ENCODE measurements around the gene IQCB1. TPM values are rescaled to one million over a fixed set of nuclear protein-coding genes. Genes with fewer than 3 reads are reported as not detected.

The IQCB1 gene
- total and polyA plus RNA-seq, 10 of the 15 experiments (the other 5 are each of a cell fraction or from before 2014, with no cell fraction given): 36.0 to 69.4 (median 48.9) TPM

DNA sequence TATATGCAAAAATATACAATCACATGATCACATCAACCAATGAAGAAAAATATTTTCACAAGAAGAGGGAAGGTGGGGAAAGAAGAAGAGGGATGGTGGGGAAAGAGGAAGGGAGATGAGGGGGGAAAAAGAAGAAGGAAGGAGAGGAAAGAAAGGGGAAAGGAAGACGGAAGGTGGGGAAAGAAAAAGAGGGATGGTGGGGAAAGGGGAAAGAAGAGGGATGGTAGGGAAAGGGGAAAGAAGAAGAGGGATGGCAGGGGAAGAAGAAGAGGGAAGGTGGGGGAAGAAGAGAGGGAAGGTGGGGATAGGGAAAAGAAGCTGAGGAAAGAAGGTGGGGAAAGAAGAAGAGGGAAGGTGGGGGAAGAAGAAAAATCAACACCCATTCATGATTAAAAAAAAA lies 82.1 kb downstream of the IQCB1 start:
- FAIRE-seq (no peak), ATAC-seq (no peak), DNase-seq (ENCODE audit: low read depth, low spot score) (no peak)
- Histone ChIP-seq H3K4me3 (no peak overlapping the region), H3K4me2 (ENCODE audit: control insufficient read depth, insufficient read depth) (no peak overlapping the region), H3K27ac (ENCODE audit: control insufficient read depth, insufficient read depth) (no peak overlapping the region), H4K20me1 (ENCODE audit: control insufficient read depth, insufficient read depth) (no peaks in the 10 kb centered on the region), H3K79me2 (ENCODE audit: control insufficient read depth, insufficient read depth, low read length) (peaks cover 21% of the 10 kb centered on the region), H3K36me3 (ENCODE audit: control insufficient read depth in 2 of 2, insufficient read depth in 2 of 2, low read length in 1 of 2) (no peaks in the 10 kb centered on the region), H3K4me1 (ENCODE audit: control insufficient read depth, insufficient read depth, low read length) (no peaks in the 10 kb centered on the region), H2AFZ (ENCODE audit: control insufficient read depth, low read depth, low read length) (no peak overlapping the region), H3K27me3 (replicated peaks in 1 of 2; ENCODE audit: control insufficient read depth in 2 of 2, insufficient read depth in 2 of 2, low read length in 1 of 2) (no peaks in the 10 kb centered on the region; a peak in 1 of 4 replicates), H3K9me3 (replicated peaks; ENCODE audit: control insufficient read depth, insufficient read depth, low read length) (no peaks in the 10 kb centered on the region), H3K9ac (ENCODE audit: control insufficient read depth, insufficient read depth, low read length) (no peak overlapping the region)
- in situ Hi-C loops (cut with MboI): no loop called here
- BruUV-seq (replicated peaks): no TSS peak
- WGBS (ENCODE audit: insufficient coverage, insufficient replicate concordance, low lambda C conversion rate, missing lambda C conversion rate): 67% methylated on average over 1 of the region's 1 CpG
- ChIA-PET RAD21 (ENCODE audit: unreplicated experiment) (no interaction called here), CTCF (no interaction called here), POLR2A (interaction anchor here (0.7 kb wide), 1 partner anchor 204 kb away, joined by 3 read pairs; no protein-coding TSS in a partner anchor), SMC1A (ENCODE audit: uncharacterized antibody, unreplicated experiment) (interaction anchor here (1.3 kb wide), 1 partner anchor 56 kb away, joined by 4 read pairs; no protein-coding TSS in a partner anchor)
- intact Hi-C loops (cut with micrococcal nuclease; ENCODE audit: unreplicated experiment): no loop called here
- no peak for TF ChIP-seq KLF5 (IDR thresholded peaks at IDR 0.05; ENCODE audit: partially characterized antibody)
- TF ChIP-seq, protein P1, sequence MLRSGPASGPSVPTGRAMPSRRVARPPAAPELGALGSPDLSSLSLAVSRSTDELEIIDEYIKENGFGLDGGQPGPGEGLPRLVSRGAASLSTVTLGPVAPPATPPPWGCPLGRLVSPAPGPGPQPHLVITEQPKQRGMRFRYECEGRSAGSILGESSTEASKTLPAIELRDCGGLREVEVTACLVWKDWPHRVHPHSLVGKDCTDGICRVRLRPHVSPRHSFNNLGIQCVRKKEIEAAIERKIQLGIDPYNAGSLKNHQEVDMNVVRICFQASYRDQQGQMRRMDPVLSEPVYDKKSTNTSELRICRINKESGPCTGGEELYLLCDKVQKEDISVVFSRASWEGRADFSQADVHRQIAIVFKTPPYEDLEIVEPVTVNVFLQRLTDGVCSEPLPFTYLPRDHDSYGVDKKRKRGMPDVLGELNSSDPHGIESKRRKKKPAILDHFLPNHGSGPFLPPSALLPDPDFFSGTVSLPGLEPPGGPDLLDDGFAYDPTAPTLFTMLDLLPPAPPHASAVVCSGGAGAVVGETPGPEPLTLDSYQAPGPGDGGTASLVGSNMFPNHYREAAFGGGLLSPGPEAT (IDR thresholded peaks at IDR 0.05; ENCODE audit: low read depth): no peak
- TF ChIP-seq, protein P2, sequence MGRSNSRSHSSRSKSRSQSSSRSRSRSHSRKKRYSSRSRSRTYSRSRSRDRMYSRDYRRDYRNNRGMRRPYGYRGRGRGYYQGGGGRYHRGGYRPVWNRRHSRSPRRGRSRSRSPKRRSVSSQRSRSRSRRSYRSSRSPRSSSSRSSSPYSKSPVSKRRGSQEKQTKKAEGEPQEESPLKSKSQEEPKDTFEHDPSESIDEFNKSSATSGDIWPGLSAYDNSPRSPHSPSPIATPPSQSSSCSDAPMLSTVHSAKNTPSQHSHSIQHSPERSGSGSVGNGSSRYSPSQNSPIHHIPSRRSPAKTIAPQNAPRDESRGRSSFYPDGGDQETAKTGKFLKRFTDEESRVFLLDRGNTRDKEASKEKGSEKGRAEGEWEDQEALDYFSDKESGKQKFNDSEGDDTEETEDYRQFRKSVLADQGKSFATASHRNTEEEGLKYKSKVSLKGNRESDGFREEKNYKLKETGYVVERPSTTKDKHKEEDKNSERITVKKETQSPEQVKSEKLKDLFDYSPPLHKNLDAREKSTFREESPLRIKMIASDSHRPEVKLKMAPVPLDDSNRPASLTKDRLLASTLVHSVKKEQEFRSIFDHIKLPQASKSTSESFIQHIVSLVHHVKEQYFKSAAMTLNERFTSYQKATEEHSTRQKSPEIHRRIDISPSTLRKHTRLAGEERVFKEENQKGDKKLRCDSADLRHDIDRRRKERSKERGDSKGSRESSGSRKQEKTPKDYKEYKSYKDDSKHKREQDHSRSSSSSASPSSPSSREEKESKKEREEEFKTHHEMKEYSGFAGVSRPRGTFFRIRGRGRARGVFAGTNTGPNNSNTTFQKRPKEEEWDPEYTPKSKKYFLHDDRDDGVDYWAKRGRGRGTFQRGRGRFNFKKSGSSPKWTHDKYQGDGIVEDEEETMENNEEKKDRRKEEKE (IDR thresholded peaks at IDR 0.05): no peak
- TF ChIP-seq, protein P3, sequence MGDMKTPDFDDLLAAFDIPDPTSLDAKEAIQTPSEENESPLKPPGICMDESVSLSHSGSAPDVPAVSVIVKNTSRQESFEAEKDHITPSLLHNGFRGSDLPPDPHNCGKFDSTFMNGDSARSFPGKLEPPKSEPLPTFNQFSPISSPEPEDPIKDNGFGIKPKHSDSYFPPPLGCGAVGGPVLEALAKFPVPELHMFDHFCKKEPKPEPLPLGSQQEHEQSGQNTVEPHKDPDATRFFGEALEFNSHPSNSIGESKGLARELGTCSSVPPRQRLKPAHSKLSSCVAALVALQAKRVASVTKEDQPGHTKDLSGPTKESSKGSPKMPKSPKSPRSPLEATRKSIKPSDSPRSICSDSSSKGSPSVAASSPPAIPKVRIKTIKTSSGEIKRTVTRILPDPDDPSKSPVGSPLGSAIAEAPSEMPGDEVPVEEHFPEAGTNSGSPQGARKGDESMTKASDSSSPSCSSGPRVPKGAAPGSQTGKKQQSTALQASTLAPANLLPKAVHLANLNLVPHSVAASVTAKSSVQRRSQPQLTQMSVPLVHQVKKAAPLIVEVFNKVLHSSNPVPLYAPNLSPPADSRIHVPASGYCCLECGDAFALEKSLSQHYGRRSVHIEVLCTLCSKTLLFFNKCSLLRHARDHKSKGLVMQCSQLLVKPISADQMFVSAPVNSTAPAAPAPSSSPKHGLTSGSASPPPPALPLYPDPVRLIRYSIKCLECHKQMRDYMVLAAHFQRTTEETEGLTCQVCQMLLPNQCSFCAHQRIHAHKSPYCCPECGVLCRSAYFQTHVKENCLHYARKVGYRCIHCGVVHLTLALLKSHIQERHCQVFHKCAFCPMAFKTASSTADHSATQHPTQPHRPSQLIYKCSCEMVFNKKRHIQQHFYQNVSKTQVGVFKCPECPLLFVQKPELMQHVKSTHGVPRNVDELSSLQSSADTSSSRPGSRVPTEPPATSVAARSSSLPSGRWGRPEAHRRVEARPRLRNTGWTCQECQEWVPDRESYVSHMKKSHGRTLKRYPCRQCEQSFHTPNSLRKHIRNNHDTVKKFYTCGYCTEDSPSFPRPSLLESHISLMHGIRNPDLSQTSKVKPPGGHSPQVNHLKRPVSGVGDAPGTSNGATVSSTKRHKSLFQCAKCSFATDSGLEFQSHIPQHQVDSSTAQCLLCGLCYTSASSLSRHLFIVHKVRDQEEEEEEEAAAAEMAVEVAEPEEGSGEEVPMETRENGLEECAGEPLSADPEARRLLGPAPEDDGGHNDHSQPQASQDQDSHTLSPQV (IDR thresholded peaks at IDR 0.05): no peak
- TF ChIP-seq, protein P4, sequence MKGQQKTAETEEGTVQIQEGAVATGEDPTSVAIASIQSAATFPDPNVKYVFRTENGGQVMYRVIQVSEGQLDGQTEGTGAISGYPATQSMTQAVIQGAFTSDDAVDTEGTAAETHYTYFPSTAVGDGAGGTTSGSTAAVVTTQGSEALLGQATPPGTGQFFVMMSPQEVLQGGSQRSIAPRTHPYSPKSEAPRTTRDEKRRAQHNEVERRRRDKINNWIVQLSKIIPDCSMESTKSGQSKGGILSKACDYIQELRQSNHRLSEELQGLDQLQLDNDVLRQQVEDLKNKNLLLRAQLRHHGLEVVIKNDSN (IDR thresholded peaks at IDR 0.05; ENCODE audit: borderline replicate concordance, extremely low read length, insufficient read depth, low read depth, low read length): no peak
- TF ChIP-seq, protein P5, sequence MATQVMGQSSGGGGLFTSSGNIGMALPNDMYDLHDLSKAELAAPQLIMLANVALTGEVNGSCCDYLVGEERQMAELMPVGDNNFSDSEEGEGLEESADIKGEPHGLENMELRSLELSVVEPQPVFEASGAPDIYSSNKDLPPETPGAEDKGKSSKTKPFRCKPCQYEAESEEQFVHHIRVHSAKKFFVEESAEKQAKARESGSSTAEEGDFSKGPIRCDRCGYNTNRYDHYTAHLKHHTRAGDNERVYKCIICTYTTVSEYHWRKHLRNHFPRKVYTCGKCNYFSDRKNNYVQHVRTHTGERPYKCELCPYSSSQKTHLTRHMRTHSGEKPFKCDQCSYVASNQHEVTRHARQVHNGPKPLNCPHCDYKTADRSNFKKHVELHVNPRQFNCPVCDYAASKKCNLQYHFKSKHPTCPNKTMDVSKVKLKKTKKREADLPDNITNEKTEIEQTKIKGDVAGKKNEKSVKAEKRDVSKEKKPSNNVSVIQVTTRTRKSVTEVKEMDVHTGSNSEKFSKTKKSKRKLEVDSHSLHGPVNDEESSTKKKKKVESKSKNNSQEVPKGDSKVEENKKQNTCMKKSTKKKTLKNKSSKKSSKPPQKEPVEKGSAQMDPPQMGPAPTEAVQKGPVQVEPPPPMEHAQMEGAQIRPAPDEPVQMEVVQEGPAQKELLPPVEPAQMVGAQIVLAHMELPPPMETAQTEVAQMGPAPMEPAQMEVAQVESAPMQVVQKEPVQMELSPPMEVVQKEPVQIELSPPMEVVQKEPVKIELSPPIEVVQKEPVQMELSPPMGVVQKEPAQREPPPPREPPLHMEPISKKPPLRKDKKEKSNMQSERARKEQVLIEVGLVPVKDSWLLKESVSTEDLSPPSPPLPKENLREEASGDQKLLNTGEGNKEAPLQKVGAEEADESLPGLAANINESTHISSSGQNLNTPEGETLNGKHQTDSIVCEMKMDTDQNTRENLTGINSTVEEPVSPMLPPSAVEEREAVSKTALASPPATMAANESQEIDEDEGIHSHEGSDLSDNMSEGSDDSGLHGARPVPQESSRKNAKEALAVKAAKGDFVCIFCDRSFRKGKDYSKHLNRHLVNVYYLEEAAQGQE (IDR thresholded peaks at IDR 0.05; ENCODE audit: low read depth, low read length): no peak
- no peak for TF ChIP-seq CHD4 (IDR thresholded peaks at IDR 0.05)
- TF ChIP-seq CEBPB (IDR thresholded peaks at IDR 0.05; ENCODE audit: borderline replicate concordance in 1 of 2, low read depth in 2 of 2, low read length in 2 of 2): no peak
- TF ChIP-seq SUZ12 (IDR thresholded peaks at IDR 0.05; ENCODE audit: unreplicated experiment): no peak

All from GM12878 (cell line).